Measurements from ENCODE around the gene SLC13A5.

- TF ChIP-seq CTCF (IDR thresholded peaks at IDR 0.05) = no peak
- no peak for TF ChIP-seq POLR2A (IDR thresholded peaks at IDR 0.05)
These were observed 6.2 kb downstream of the SLC13A5 start for GRCh38 chr17:6706996-6707395.

Data from heart left ventricle (tissue), 13 donors.